GM19455 (cell line): ENCODE data around the gene LDLR.
"Not testable (repeated sequence)": the region's sequence is repeated elsewhere in the genome, so short reads cannot be mapped to it uniquely, and the experiment has no call there.

Source experiments
- ATAC-seq: cut with Tn5 transposase; IDR thresholded peaks from one replicate; pipeline ENCODE4 v1.9.1; 2021; ENCODE audit not compliant: unreplicated experiment

The LDLR gene

DNA sequence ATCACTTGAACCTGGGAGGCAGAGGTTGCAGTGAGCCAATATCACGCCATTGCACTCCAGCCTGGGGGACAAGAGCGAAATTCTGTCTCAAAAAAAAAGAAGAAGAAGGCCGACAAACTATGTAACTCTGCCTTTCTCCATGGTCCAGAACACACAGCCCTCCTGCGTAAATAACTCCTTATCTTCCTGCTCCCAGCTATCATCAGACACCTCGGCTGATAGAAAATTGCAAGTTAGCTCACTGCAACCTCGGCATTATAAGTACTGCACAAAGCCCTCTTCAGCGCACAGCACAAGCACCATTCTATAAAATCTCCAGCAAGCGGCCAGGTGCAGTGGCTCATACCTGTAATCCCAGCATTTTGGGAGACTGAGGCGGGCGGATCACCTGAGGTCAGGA, 14.4 kb downstream of the LDLR start:
- ATAC-seq, result not testable (repeated sequence)

DNA sequence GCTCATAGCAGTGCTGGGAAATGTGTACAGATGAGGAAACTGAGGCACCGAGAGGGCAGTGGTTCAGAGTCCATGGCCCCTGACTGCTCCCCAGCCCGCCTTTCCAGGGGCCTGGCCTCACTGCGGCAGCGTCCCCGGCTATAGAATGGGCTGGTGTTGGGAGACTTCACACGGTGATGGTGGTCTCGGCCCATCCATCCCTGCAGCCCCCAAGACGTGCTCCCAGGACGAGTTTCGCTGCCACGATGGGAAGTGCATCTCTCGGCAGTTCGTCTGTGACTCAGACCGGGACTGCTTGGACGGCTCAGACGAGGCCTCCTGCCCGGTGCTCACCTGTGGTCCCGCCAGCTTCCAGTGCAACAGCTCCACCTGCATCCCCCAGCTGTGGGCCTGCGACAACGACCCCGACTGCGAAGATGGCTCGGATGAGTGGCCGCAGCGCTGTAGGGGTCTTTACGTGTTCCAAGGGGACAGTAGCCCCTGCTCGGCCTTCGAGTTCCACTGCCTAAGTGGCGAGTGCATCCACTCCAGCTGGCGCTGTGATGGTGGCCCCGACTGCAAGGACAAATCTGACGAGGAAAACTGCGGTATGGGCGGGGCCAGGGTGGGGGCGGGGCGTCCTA, 15.9 kb downstream of the LDLR start:
- no peak for ATAC-seq

DNA sequence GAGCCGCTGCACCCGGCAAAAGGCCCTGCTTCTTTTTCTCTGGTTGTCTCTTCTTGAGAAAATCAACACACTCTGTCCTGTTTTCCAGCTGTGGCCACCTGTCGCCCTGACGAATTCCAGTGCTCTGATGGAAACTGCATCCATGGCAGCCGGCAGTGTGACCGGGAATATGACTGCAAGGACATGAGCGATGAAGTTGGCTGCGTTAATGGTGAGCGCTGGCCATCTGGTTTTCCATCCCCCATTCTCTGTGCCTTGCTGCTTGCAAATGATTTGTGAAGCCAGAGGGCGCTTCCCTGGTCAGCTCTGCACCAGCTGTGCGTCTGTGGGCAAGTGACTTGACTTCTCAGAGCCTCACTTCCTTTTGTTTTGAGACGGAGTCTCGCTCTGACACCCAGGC, 17.2 kb downstream of the LDLR start:
- ATAC-seq, result no peak

DNA sequence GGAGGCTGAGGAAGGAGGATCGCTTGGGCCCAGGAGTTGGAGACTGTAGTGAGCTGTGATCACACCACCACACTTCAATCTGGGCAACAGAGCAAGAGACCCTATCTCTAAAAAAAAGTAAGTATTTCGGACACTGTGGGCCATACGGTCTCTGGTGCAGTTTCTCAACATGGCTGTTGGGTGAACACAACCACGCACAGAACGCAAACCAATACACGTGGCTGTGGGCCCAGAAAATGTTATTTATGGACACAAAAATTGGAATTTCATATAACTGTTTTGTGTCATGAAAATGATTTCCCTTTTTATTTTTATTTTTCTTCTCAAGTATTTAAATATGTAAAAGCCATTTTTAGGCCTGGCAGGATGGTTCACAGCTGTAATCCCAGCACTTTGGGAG, 19.5 kb downstream of the LDLR start:
- no peak for ATAC-seq

DNA sequence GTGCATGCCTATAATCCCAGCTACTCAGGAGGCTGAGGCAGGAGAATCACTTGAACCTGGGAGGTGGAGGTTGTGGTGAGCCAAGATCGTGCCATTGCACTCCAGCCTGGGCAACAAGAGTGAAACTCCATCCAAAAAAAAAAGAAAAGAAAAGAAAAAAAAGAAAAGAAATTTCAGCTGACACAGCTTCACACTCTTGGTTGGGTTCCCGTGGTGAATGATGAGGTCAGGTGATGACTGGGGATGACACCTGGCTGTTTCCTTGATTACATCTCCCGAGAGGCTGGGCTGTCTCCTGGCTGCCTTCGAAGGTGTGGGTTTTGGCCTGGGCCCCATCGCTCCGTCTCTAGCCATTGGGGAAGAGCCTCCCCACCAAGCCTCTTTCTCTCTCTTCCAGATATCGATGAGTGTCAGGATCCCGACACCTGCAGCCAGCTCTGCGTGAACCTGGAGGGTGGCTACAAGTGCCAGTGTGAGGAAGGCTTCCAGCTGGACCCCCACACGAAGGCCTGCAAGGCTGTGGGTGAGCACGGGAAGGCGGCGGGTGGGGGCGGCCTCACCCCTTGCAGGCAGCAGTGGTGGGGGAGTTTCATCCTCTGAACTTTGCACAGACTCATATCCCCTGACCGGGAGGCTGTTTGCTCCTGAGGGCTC, 22.0 kb downstream of the LDLR start:
- no peak for ATAC-seq

GRCh38 chr19:11111771-11112144, 22.5 kb downstream of the LDLR start:
- ATAC-seq, result no peak

- ATAC-seq, result no peak
These were observed 24.0 kb downstream of the LDLR start for GRCh38 chr19:11113140-11113708.

GRCh38 chr19:11115042-11115441, 25.8 kb downstream of the LDLR start:
- ATAC-seq, result no peak

DNA sequence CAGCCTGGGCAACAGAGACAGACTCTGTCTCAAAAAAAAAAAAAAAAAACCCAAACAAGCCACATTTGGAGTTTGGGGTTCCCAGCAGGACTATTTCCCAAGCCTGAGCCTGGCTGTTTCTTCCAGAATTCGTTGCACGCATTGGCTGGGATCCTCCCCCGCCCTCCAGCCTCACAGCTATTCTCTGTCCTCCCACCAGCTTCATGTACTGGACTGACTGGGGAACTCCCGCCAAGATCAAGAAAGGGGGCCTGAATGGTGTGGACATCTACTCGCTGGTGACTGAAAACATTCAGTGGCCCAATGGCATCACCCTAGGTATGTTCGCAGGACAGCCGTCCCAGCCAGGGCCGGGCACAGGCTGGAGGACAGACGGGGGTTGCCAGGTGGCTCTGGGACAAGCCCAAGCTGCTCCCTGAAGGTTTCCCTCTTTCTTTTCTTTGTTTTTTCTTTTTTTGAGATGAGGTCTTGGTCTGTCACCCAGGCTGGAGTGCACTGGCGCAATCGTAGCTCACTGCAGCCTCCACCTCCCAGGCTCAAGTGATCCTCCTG, 26.7 kb downstream of the LDLR start:
- no peak for ATAC-seq

- no peak for ATAC-seq
These were observed 27.2 kb downstream of the LDLR start for GRCh38 chr19:11116507-11116906.

GRCh38 chr19:11121963-11122362, 32.7 kb downstream of the LDLR start:
- ATAC-seq, result not testable (repeated sequence)

- ATAC-seq, result no peak
These were observed 33.9 kb downstream of the LDLR start for GRCh38 chr19:11123114-11123513.

DNA sequence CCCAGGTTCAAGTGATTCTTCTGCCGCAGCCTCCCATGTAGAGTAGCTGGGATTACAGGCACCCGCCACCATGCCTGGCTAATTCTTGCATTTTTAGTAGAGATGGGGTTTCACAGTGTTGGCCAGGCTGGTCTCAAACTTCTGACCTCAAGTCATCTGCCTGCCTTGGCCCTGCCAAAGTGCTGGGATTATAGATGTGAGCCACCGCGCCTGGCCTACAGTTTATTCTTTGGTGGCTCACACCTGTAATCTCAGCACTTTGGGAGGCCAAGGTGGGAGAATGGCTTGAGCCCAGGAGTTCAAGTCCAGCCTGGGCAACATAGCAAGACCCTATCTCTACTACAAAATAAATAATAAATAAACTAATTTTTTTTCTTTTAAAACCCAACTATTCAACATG, 34.9 kb downstream of the LDLR start:
- ATAC-seq, result not testable (repeated sequence)

DNA sequence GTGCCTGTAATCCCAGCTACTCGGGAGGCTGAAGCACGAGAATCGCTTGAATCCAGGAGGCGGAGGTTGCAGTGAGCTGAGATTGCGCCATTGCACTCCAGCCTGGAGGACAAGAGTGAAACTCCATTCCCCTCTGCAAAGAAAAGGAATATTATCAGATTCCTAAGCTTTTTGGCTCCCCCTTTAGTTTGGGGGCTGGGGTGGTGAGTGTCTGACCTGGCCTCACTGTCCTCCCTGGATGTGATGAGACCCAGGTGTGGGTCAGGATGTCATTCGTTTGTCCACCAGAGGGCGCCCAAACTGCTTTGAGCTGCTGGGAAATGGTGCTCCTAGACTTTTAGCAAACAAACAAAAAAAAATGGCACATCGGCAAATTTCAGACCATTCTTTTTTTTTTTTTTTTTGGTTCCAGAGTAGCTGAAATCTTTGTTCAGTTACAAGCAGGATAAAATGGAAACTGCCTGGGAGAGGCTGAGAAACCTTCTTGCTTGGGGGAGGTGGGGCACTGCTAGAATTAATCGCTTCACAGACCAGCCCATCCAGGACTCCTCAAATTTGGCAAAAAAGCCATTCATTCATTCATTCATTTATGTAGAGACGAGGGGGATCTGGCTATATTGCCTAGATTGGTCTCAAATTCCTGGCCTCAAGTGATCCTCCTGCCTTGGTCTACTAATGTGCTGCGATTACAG, 36.9 kb downstream of the LDLR start:
- no peak for ATAC-seq

DNA sequence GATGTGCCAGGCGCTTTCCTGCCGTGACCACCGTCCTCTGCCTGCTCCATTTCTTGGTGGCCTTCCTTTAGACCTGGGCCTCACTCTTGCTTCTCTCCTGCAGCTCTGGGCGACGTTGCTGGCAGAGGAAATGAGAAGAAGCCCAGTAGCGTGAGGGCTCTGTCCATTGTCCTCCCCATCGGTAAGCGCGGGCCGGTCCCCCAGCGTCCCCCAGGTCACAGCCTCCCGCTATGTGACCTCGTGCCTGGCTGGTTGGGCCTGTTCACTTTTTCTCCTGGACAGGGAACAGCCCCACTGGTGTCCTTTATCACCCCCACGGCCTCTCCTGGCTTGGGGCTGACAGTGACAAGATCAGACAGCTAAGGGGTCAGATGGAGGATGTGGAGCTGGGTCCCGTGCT, 38.6 kb downstream of the LDLR start:
- ATAC-seq, result no peak

- ATAC-seq, result no peak
These were observed 41.7 kb downstream of the LDLR start for GRCh38 chr19:11130824-11131455.

DNA sequence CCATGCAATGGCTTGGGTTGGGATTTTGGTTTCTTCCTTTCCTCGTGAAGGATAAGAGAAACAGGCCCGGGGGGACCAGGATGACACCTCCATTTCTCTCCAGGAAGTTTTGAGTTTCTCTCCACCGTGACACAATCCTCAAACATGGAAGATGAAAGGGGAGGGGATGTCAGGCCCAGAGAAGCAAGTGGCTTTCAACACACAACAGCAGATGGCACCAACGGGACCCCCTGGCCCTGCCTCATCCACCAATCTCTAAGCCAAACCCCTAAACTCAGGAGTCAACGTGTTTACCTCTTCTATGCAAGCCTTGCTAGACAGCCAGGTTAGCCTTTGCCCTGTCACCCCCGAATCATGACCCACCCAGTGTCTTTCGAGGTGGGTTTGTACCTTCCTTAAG, 42.2 kb downstream of the LDLR start:
- ATAC-seq, result no peak

GRCh38 chr19:11136400-11137101, 47.3 kb downstream of the LDLR start:
- no peak for ATAC-seq

DNA sequence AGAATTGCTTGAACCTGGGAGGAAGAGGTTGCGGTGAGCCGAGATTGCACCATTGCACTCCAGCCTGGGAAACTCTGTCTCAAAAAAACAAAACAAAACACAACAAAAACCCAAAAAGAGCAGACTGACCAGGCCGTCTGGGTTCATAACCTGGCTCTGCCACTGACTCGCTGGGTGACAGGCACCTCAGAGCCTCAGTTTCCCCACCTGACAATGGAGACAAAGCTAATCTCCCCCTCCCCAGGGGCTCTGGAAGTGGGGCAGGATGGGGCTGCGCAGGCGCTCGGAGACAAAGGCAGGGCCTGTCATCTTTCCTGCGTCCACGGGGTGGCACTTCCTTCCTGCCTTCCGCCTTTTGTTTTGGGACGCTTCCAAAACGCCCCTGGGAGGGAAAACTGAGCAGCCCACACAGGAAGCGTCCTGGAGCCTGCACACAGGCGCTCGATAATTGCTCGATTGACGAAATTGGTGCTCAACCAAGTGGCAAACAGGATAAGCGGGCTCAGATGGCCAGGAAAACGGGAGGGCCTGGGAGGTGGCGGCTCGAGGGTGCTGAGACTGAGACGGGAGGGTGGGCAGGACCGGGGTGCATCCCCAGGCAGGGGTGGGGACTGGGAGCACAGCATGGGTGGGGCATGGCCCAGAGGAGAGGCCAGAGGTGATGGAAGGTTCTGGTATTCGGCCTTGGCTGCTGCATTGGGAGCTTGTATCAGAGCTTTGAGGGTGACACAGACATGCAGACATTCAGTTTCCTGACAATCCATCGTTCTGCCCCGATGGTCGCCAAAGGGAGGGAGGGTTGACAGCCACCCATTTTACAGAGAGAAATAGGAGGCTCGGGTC, 48.5 kb downstream of the LDLR start:
- no peak for ATAC-seq
